ENCODE measurements around the gene PLXNA2. TPM values are rescaled to one million over a fixed set of nuclear protein-coding genes. Genes with fewer than 3 reads are reported as not detected.

Gene PLXNA2
- polyA plus RNA-seq, 1 of the 3 experiments (the other 2 are of a cell fraction): 8.5 TPM

DNA sequence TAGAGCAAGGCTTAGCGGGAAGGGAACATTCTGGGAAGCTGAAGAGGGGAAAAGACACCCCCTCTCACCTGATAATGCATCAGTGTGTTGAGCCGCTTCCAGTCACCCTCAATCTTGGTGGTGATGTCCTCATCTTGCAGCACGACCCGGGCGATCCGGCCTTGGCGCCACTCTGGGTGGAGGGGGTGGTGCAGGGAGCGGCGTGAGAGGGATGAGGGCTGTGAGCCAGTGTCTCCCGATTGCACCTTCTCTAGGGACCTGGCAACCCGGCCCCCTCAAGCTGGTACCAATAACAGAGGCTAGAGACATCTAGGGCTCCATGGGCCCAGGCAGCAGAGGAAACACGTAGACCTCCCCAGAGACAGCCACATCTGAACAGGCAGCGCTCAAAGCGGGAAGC, 205.9 kb downstream of the PLXNA2 start:
- Histone ChIP-seq H3K27ac (ENCODE audit: low read depth in 2 of 2, low read length in 1 of 2) (no peak overlapping the region), H4K20me1 (ENCODE audit: insufficient read depth) (no peaks in the 10 kb centered on the region), H3K4me1 (ENCODE audit: control insufficient read depth in 1 of 2, insufficient read depth in 2 of 2, low read depth in 1 of 2, low read length in 1 of 2) (peaks cover 0 to 4% of the 10 kb centered on the region in 2 experiments; a peak in 1 of 4 replicates), H3K27me3 (ENCODE audit: insufficient read depth) (no peaks in the 10 kb centered on the region), H3K9ac (no peak overlapping the region), H3K36me3 (replicated peaks in 1 of 2; ENCODE audit: control insufficient read depth in 1 of 2, insufficient read depth in 2 of 2, low read length in 1 of 2) (peaks cover 34 to 97% of the 10 kb centered on the region in 2 experiments), H2AFZ (ENCODE audit: low read depth) (no peak overlapping the region), H3K79me2 (ENCODE audit: insufficient read depth) (no peaks in the 10 kb centered on the region), H3K9me3 (no peaks in the 10 kb centered on the region), H3F3A (replicated peaks; ENCODE audit: insufficient read depth) (peaks cover 5% of the 10 kb centered on the region), H3K4me2 (no peak overlapping the region), H3K9me2 (no peaks in the 10 kb centered on the region), H3K4me3 (ENCODE audit: low read depth in 2 of 2, low read length in 1 of 2) (no peak overlapping the region)
- DNase-seq: no peak
- POLR2A ChIA-PET: no interaction called here
- 86% methylated on average over 10 of the region's 14 CpGs for WGBS (ENCODE audit: low lambda C conversion rate)
- CTCF ChIA-PET: interaction anchor here (1.0 to 2.7 kb wide), 5 partner anchors 13 to 206 kb away, joined by 3 to 15 read pairs (median 7); partner anchors contain the start of gene PLXNA2
- TF ChIP-seq TEAD4 (IDR thresholded peaks at IDR 0.05; ENCODE audit: borderline replicate concordance, insufficient read depth): no peak
- TF ChIP-seq RCOR1 (IDR thresholded peaks at IDR 0.05; ENCODE audit: low read length): no peak
- no peak for TF ChIP-seq SMC3 (IDR thresholded peaks at IDR 0.05; ENCODE audit: low read depth, low read length)
- no peak for TF ChIP-seq ELF1 (IDR thresholded peaks at IDR 0.05)
- TF ChIP-seq RFX5 (IDR thresholded peaks at IDR 0.05; ENCODE audit: low read length): no peak
- TF ChIP-seq JUND (IDR thresholded peaks at IDR 0.05): no peak
- TF ChIP-seq GABPA (IDR thresholded peaks at IDR 0.05; ENCODE audit: low read depth): no peak
- TF ChIP-seq POLR2AphosphoS5 (IDR thresholded peaks at IDR 0.05; ENCODE audit: low read depth, low read length): no peak
- TF ChIP-seq, protein P1, sequence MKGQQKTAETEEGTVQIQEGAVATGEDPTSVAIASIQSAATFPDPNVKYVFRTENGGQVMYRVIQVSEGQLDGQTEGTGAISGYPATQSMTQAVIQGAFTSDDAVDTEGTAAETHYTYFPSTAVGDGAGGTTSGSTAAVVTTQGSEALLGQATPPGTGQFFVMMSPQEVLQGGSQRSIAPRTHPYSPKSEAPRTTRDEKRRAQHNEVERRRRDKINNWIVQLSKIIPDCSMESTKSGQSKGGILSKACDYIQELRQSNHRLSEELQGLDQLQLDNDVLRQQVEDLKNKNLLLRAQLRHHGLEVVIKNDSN (IDR thresholded peaks at IDR 0.05; ENCODE audit: borderline replicate concordance, low read depth): no peak
- no peak for TF ChIP-seq TCF12 (IDR thresholded peaks at IDR 0.05)
- no peak for TF ChIP-seq FOXJ3 (CRISPR knock-in tag; IDR thresholded peaks at IDR 0.05)
- no peak for TF ChIP-seq MEF2A (IDR thresholded peaks at IDR 0.05; ENCODE audit: borderline replicate concordance, low read depth)
- TF ChIP-seq EZH2phosphoT487 (IDR thresholded peaks at IDR 0.05; ENCODE audit: borderline replicate concordance, low read depth): no peak
- no peak for TF ChIP-seq USF2 (IDR thresholded peaks at IDR 0.05; ENCODE audit: borderline replicate concordance, low read depth, low read length)
- TF ChIP-seq MAX (IDR thresholded peaks at IDR 0.05; ENCODE audit: low read depth): no peak
- TF ChIP-seq NRF1 (IDR thresholded peaks at IDR 0.05; ENCODE audit: low read depth, low read length): no peak

DNA sequence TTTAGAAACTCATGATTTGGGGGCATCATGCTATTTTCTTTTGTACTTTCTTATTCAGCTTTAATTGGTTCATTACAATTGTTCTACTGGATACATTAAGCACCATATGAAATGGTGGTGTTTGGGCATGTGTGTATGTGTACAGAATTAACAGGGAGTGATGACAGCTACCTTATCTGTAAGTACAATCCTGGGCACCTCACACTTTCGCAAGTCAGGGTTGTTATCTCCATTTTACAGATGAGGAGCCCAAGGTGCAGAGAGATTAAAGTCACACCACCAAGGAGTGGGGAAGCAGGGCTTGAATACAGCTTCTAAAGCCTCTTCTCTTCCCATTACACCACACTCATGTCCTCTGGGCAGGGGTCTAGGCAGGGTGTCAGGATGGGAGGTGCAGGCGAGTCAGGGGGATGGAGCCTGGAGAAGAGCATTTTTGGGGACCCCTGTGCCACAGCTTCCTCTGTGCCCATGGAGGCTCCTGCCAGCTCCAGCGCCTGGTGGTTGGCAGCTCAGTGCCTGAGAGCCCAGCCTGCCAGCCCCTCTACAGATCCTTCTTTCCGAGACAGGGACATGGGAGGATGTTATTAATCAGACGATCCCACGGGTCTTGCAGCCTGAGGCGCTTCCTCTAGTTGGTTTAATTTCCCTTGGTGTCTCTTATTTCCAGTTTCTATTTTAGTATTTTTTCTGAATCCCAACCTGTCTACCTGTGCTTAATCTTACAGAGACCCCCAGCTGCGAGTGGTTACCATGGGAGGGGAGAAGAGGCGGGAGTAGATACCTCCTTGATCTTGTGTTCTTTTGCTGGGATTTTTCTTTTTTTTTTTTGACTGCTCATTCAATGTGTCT, 207.0 kb downstream of the PLXNA2 start:
- POLR2A ChIA-PET: no interaction called here
- H4K20me1 ChIP-seq (ENCODE audit: insufficient read depth): no peaks in the 10 kb centered on the region
- no peaks in the 10 kb centered on the region for H3K9me2 ChIP-seq
- no peak overlapping the region for H3K4me3 ChIP-seq (ENCODE audit: low read depth in 2 of 2, low read length in 1 of 2)
- CTCF ChIA-PET: interaction anchor here (0.7 to 3.4 kb wide), 10 partner anchors 11 to 214 kb away, joined by 3 to 30 read pairs (median 4); partner anchors contain the start of gene PLXNA2
- H3K36me3 ChIP-seq (replicated peaks in 1 of 2; ENCODE audit: control insufficient read depth in 1 of 2, insufficient read depth in 2 of 2, low read length in 1 of 2): peaks cover 41 to 95% of the 10 kb centered on the region in 2 experiments
- no peak overlapping the region for H2AFZ ChIP-seq (ENCODE audit: low read depth)
- H3K4me2 ChIP-seq: no peak overlapping the region
- peaks cover 5% of the 10 kb centered on the region for H3F3A ChIP-seq (replicated peaks; ENCODE audit: insufficient read depth)
- no peaks in the 10 kb centered on the region for H3K27me3 ChIP-seq (ENCODE audit: insufficient read depth)
- H3K9ac ChIP-seq: no peak overlapping the region
- no peak overlapping the region for H3K27ac ChIP-seq (ENCODE audit: low read depth in 2 of 2, low read length in 1 of 2)
- H3K79me2 ChIP-seq (ENCODE audit: insufficient read depth): no peaks in the 10 kb centered on the region
- no peaks in the 10 kb centered on the region for H3K9me3 ChIP-seq
- WGBS (ENCODE audit: low lambda C conversion rate): 81% methylated on average over 7 of the region's 9 CpGs
- peaks cover 0 to 4% of the 10 kb centered on the region in 2 experiments; a peak in 1 of 4 replicates for H3K4me1 ChIP-seq (ENCODE audit: control insufficient read depth in 1 of 2, insufficient read depth in 2 of 2, low read depth in 1 of 2, low read length in 1 of 2)
- no peak for DNase-seq
- TF ChIP-seq, protein P2, sequence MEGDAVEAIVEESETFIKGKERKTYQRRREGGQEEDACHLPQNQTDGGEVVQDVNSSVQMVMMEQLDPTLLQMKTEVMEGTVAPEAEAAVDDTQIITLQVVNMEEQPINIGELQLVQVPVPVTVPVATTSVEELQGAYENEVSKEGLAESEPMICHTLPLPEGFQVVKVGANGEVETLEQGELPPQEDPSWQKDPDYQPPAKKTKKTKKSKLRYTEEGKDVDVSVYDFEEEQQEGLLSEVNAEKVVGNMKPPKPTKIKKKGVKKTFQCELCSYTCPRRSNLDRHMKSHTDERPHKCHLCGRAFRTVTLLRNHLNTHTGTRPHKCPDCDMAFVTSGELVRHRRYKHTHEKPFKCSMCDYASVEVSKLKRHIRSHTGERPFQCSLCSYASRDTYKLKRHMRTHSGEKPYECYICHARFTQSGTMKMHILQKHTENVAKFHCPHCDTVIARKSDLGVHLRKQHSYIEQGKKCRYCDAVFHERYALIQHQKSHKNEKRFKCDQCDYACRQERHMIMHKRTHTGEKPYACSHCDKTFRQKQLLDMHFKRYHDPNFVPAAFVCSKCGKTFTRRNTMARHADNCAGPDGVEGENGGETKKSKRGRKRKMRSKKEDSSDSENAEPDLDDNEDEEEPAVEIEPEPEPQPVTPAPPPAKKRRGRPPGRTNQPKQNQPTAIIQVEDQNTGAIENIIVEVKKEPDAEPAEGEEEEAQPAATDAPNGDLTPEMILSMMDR (IDR thresholded peaks at IDR 0.05): no peak
- no peak for TF ChIP-seq CHD2 (IDR thresholded peaks at IDR 0.05; ENCODE audit: low read length, partially characterized antibody)

Data from SK-N-SH (cell line).